ENCODE results near the gene OSMR. TPM values are rescaled to one million over a fixed set of nuclear protein-coding genes. Genes with fewer than 3 reads are reported as not detected.
A peak's percentile ranks its signal among the peaks of the same experiment; 100 is the strongest.

Gene OSMR
- polyA plus RNA-seq, 1 of the 3 experiments (the other 2 are of a cell fraction): 56.0 TPM

DNA sequence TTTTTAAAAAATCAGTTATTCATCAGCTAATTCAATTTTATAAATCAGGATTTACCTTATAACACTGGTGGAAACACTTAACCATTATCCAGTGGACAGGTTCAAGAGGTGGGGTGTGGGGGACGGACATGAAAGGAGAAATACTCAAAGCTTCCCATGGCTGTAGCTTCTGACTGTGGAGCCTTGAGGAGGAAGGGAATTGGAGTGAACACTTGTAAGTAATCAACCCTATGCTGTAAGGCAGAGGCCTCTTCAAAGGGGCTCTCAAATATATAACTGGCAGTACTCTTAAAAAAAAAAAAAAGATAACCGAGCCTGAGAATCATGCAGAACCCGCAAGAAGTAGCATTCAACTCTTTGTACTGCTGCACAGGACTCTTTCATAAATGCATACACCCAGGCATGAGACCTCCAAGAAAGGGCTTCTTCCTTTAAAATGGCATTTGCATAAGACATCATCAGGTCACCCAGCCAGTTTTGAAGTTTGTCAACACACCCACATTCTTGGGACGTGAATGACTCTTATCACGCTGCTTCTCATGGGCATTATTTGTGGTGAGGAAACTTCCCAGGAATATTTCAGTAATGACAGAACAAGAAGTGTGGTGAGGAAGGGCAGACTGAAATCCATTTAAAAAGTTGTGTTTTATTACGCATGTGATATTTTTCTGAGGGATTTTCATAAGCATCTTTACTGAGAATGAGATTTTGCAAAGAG, 8.1 kb downstream of the OSMR start (continued):
- TF ChIP-seq, protein P1, sequence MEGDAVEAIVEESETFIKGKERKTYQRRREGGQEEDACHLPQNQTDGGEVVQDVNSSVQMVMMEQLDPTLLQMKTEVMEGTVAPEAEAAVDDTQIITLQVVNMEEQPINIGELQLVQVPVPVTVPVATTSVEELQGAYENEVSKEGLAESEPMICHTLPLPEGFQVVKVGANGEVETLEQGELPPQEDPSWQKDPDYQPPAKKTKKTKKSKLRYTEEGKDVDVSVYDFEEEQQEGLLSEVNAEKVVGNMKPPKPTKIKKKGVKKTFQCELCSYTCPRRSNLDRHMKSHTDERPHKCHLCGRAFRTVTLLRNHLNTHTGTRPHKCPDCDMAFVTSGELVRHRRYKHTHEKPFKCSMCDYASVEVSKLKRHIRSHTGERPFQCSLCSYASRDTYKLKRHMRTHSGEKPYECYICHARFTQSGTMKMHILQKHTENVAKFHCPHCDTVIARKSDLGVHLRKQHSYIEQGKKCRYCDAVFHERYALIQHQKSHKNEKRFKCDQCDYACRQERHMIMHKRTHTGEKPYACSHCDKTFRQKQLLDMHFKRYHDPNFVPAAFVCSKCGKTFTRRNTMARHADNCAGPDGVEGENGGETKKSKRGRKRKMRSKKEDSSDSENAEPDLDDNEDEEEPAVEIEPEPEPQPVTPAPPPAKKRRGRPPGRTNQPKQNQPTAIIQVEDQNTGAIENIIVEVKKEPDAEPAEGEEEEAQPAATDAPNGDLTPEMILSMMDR (IDR thresholded peaks at IDR 0.05): no peak
- TF ChIP-seq FOSL2 (IDR thresholded peaks at IDR 0.05; ENCODE audit: borderline replicate concordance, low read depth): no peak
- TF ChIP-seq SIN3A (IDR thresholded peaks at IDR 0.05; ENCODE audit: borderline replicate concordance, low read depth, low read length): no peak
- TF ChIP-seq TAF1 (IDR thresholded peaks at IDR 0.05; ENCODE audit: borderline replicate concordance, low read depth, low read length): no peak
- no peak for TF ChIP-seq EP300 (IDR thresholded peaks at IDR 0.05; ENCODE audit: borderline replicate concordance in 1 of 2, low read depth in 1 of 2, low read length in 1 of 2)
- no peak for TF ChIP-seq RFX5 (IDR thresholded peaks at IDR 0.05; ENCODE audit: low read length)
- no peak for TF ChIP-seq MXI1 (IDR thresholded peaks at IDR 0.05; ENCODE audit: low read depth, low read length)
- TF ChIP-seq TEAD4 (IDR thresholded peaks at IDR 0.05; ENCODE audit: borderline replicate concordance, insufficient read depth): no peak
- TF ChIP-seq NFIC (IDR thresholded peaks at IDR 0.05; ENCODE audit: borderline replicate concordance): no peak

GRCh38 chr5:38854907-38855306, 9.1 kb downstream of the OSMR start:
- H3K79me2 ChIP-seq (ENCODE audit: insufficient read depth): peaks cover 98% of the 10 kb centered on the region
- POLR2A ChIA-PET: no interaction called here
- peaks cover 16% of the 10 kb centered on the region for H3F3A ChIP-seq (replicated peaks; ENCODE audit: insufficient read depth)
- peaks cover 7% of the 10 kb centered on the region; the same call in 1 of the 2 replicates for H3K9me3 ChIP-seq
- H3K9me2 ChIP-seq: no peaks in the 10 kb centered on the region
- CTCF ChIA-PET: no interaction called here
- H3K4me3 ChIP-seq (ENCODE audit: low read depth in 2 of 2, low read length in 1 of 2): no peak overlapping the region
- H4K20me1 ChIP-seq (ENCODE audit: insufficient read depth): no peaks in the 10 kb centered on the region
- H3K36me3 ChIP-seq (replicated peaks in 1 of 2; ENCODE audit: control insufficient read depth in 1 of 2, insufficient read depth in 2 of 2, low read length in 1 of 2): peaks cover 6 to 28% of the 10 kb centered on the region in 2 experiments
- H3K27me3 ChIP-seq (ENCODE audit: insufficient read depth): no peaks in the 10 kb centered on the region
- WGBS (ENCODE audit: low lambda C conversion rate): 77% methylated on average over 5 of the region's 7 CpGs
- peaks cover 0 to 3% of the 10 kb centered on the region in 2 experiments; a peak in 1 of 4 replicates for H3K4me1 ChIP-seq (ENCODE audit: control insufficient read depth in 1 of 2, insufficient read depth in 2 of 2, low read depth in 1 of 2, low read length in 1 of 2)
- H3K9ac ChIP-seq: no peak overlapping the region
- TF ChIP-seq FOXJ3 (CRISPR knock-in tag; IDR thresholded peaks at IDR 0.05) (no peak), NRF1 (IDR thresholded peaks at IDR 0.05; ENCODE audit: low read depth, low read length) (no peak), MAX (IDR thresholded peaks at IDR 0.05; ENCODE audit: low read depth) (no peak), ELF1 (IDR thresholded peaks at IDR 0.05) (no peak), YY1 (IDR thresholded peaks at IDR 0.05; ENCODE audit: low read depth) (no peak), GATA2 (CRISPR knock-in tag; IDR thresholded peaks at IDR 0.05) (no peak), POLR2AphosphoS5 (IDR thresholded peaks at IDR 0.05; ENCODE audit: low read depth, low read length) (no peak), EP300 (IDR thresholded peaks at IDR 0.05; ENCODE audit: borderline replicate concordance in 1 of 2, low read depth in 1 of 2, low read length in 1 of 2) (no peak), EZH2phosphoT487 (IDR thresholded peaks at IDR 0.05; ENCODE audit: borderline replicate concordance, low read depth) (no peak), USF2 (IDR thresholded peaks at IDR 0.05; ENCODE audit: borderline replicate concordance, low read depth, low read length) (no peak), RAD21 (IDR thresholded peaks at IDR 0.05; ENCODE audit: low read length) (no peak), TCF12 (IDR thresholded peaks at IDR 0.05) (no peak), CHD2 (IDR thresholded peaks at IDR 0.05; ENCODE audit: low read length, partially characterized antibody) (no peak), GABPA (IDR thresholded peaks at IDR 0.05; ENCODE audit: low read depth) (no peak), NFIC (IDR thresholded peaks at IDR 0.05; ENCODE audit: borderline replicate concordance) (no peak), FOXM1 (IDR thresholded peaks at IDR 0.05; ENCODE audit: low read depth) (no peak)
- TF ChIP-seq, protein P2, sequence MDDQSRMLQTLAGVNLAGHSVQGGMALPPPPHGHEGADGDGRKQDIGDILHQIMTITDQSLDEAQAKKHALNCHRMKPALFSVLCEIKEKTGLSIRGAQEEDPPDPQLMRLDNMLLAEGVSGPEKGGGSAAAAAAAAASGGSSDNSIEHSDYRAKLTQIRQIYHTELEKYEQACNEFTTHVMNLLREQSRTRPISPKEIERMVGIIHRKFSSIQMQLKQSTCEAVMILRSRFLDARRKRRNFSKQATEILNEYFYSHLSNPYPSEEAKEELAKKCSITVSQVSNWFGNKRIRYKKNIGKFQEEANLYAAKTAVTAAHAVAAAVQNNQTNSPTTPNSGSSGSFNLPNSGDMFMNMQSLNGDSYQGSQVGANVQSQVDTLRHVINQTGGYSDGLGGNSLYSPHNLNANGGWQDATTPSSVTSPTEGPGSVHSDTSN (IDR thresholded peaks at IDR 0.05): no peak
- H3K27ac ChIP-seq (ENCODE audit: low read depth in 2 of 2, low read length in 1 of 2): peak overlapping the region in 1 of 2 experiments; percentile 63; a peak in 2 of 4 replicates
- H3K4me2 ChIP-seq: no peak overlapping the region
- DNase-seq: no peak
- no peak overlapping the region for H2AFZ ChIP-seq (ENCODE audit: low read depth)

All from SK-N-SH (cell line).